Prostate gland (tissue), 2 donors: ENCODE measurements around the gene FBRSL1. TPM values are rescaled to one million over a fixed set of nuclear protein-coding genes. Genes with fewer than 3 reads are reported as not detected.

Source experiments
- DNase-seq: peaks from one replicate; pipeline ENCODE4 v3.0.0-alpha.2; 2019; ENCODE audit warnings: low spot score
- H3K27ac ChIP-seq, 2 donors: fragments of 200-600 bp; sonication (generic); 2 replicates each; pipeline ENCODE4 v1.5.1; 2017 to 2019
- H3K27me3 ChIP-seq: fragments of 200-600 bp; sonication (generic); replicated peaks from 2 replicates; pipeline ENCODE4 v1.5.1; 2019; ENCODE audit not compliant: insufficient read depth
- H3K36me3 ChIP-seq, 2 donors: fragments of 200-600 bp; sonication (generic); 1 replicate in 1 of 2; 2 replicates in 1 of 2; pipeline versions ENCODE4 v1.5.1 to v1.8.1; 2017 to 2019
- H3K4me1 ChIP-seq: fragments of 200-600 bp; sonication (generic); replicated peaks from 2 replicates; pipeline ENCODE4 v1.5.1; 2019
- H3K4me3 ChIP-seq, 2 donors: fragments of 200-600 bp; sonication (generic); 2 replicates each; pipeline ENCODE4 v1.5.1; 2017 to 2019
- H3K9me3 ChIP-seq: fragments of 200-600 bp; sonication (generic); 2 replicates; pipeline ENCODE4 v1.5.1; 2017
- POLR2A ChIP-seq: fragments of 450-650 bp; IDR thresholded peaks from one replicate; pipeline ENCODE4 v1.6.1; 2016; ENCODE audit warnings: antibody characterized with exemption, mild to moderate bottlenecking
- POLR2AphosphoS5 ChIP-seq: sonication (generic); formaldehyde crosslinking; IDR thresholded peaks from one replicate; pipeline ENCODE4 v1.6.1; 2017; ENCODE audit warnings: antibody characterized with exemption
- WGBS: methylation state at CpG from one replicate; pipeline ENCODE4 v1.1.5; 2018; 5-methylcytosine and 5-hydroxymethylcytosine counted together
- intact Hi-C: fragments of 100-400 bp; cut with DNase I; formaldehyde crosslinking; loops from one replicate; pipeline ENCODE4 v1.14.2; 2022
- total RNA-seq, 2 donors: library from RNA; depleted of rRNA; stranded (reverse); fragments of >200 nt; gene quantifications; one replicate each; pipeline ENCODE4 v1.1.0, GENCODE V29; 2016
- TF ChIP-seq, protein P1 (sequence below), 4 experiments: fragments of 200-600 bp in 2 of 4; fragments of 450-650 bp in 2 of 4; sonication (generic) in 2 of 4; IDR thresholded peaks; 1 replicate in 3 of 4; 2 replicates in 1 of 4; pipeline ENCODE4 v1.5.1; 2016 to 2019; ENCODE audit warnings: antibody characterized with exemption in 4 of 4, mild to moderate bottlenecking in 2 of 4, moderate library complexity in 2 of 4

The FBRSL1 gene
- total RNA-seq, 2 donors from 2014 or later = 34.2 to 69.2 TPM

DNA sequence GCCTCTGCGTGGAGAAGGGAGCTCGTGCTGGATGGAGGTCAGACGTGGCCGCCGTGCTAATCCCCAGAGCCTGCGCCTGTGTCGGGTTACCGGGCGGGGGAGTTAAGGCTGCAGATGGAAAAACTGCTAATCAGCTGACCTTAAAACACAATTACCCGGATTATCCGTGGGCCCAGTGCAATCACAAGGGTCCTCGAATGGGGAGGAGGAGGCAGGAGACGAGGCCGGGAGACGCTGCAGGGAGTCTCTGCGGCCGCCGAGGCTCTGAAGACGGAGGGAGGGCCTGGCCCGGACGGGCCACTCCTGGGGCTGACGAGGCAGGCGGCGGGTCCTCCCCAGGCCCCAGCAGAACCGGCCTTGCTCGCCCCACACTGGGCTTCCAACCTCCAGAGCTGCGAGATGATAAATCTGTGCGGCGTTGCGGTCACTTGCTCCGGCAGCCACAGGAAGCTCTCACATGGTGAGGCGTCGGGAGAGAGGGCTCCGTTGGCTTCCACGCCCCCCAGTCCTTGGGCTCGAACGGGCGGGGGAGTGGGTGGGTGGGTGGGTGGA is 32.9 kb upstream of the FBRSL1 start:
- Histone ChIP-seq H3K27me3 (no peaks in the 10 kb centered on the region), H3K4me1 (no peaks in the 10 kb centered on the region), H3K9me3 (no peaks in the 10 kb centered on the region), H3K36me3 (no peaks in the 10 kb centered on the region), H3K27ac (no peak overlapping the region), H3K4me3 (no peak overlapping the region)
- TF ChIP-seq, protein P1, sequence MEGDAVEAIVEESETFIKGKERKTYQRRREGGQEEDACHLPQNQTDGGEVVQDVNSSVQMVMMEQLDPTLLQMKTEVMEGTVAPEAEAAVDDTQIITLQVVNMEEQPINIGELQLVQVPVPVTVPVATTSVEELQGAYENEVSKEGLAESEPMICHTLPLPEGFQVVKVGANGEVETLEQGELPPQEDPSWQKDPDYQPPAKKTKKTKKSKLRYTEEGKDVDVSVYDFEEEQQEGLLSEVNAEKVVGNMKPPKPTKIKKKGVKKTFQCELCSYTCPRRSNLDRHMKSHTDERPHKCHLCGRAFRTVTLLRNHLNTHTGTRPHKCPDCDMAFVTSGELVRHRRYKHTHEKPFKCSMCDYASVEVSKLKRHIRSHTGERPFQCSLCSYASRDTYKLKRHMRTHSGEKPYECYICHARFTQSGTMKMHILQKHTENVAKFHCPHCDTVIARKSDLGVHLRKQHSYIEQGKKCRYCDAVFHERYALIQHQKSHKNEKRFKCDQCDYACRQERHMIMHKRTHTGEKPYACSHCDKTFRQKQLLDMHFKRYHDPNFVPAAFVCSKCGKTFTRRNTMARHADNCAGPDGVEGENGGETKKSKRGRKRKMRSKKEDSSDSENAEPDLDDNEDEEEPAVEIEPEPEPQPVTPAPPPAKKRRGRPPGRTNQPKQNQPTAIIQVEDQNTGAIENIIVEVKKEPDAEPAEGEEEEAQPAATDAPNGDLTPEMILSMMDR (IDR thresholded peaks at IDR 0.05) = no peak
- no peak for TF ChIP-seq POLR2AphosphoS5
- no peak for TF ChIP-seq POLR2A
- DNase-seq = no peak
- intact Hi-C loops = no loop called here
- 81% methylated on average over 35 of the region's 38 CpGs for WGBS

DNA sequence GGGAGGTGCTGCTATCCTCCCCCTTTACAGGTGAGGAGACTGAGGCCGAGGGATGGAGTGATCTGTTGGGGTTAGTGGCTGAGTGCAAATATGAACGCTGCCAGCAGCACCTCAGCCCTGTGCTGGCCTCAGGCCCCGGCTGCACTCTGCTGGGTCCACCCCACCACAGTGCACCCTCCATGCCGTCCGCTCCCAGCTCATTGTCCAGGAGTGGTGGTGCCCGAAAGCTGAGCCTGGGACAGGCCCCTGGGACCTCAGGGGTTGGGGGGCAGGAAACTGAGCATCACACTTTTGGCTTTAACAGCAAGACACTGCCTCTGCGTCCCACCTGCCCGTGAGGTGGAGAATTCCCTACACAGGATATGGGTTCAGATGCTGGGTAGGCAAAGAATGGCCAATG is 31.5 kb upstream of the FBRSL1 start:
- Histone ChIP-seq H3K27me3 (no peaks in the 10 kb centered on the region), H3K36me3 (no peaks in the 10 kb centered on the region), H3K4me3 (no peak overlapping the region), H3K4me1 (no peaks in the 10 kb centered on the region), H3K9me3 (no peaks in the 10 kb centered on the region), H3K27ac (no peak overlapping the region)
- WGBS = 97% methylated on average over 8 of the region's 8 CpGs
- DNase-seq = no peak
- TF ChIP-seq, protein P1 (IDR thresholded peaks at IDR 0.05) = no peak
- TF ChIP-seq POLR2A = no peak
- TF ChIP-seq POLR2AphosphoS5 = no peak
- intact Hi-C loops = no loop called here

DNA sequence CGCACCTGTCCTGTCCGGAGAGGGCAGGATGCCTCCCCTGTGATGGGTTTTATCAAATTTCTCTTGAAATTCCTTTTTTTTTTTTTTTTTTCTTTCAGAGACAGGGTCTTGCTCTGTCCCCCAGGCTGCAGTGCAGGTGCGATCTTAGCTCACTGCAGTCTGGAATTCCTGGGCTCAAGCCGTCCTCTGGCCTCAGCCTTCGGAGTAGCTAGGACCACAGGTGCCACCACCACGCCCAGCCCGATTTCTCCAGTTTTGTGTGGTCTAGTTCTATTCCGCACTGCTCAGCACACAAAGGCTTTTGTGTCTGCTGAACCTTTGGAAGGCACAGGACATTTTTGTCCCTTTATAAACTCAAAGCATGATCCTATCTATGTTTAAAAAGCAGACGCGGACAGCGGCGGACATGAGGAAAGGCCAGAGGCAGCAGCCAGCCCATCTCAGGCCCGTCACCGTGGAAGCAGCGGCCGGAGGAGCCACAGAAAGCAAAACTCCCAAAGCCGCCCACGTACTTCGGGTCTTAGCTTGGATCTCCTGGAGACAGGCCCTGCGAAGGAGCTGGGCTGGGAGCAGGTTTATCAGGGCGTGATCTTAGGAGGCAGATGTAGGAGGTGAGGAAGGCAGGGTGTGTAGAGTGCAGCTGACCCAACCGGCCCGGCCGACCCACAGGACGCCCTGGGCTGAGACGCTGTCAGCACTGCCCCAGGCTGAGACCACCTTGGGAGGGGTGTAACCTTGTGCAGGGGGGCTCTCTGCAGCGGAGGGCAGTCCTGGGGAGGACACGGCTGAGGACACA is 30.9 kb upstream of the FBRSL1 start:
- H3K4me3 ChIP-seq = no peak overlapping the region

DNA sequence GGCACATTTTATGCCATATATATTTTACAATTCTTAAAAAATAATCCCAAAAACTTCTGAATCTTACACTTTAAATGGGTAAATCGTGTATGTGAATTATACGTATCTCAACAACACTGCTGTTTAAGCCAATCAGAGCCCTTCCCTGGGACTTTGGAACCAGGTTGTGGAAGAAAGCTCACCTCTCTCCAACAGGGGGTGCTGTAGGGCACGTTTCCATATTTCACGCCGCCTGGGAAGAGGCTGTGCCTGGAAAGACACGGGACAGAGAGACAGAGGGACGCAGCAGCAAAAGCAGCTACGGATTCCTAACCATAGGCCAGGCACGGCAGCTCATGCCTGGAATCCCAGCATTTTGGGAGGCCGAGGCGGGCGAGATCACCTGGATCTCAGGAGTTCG is 29.4 kb upstream of the FBRSL1 start:
- Histone ChIP-seq H3K27ac (no peak overlapping the region), H3K9me3 (no peaks in the 10 kb centered on the region), H3K4me3 (no peak overlapping the region), H3K4me1 (no peaks in the 10 kb centered on the region), H3K36me3 (no peaks in the 10 kb centered on the region), H3K27me3 (no peaks in the 10 kb centered on the region)
- TF ChIP-seq POLR2AphosphoS5 (no peak), POLR2A (no peak)
- TF ChIP-seq, protein P1 (IDR thresholded peaks at IDR 0.05) = no peak
- DNase-seq = no peak
- intact Hi-C loops = no loop called here
- 82% methylated on average over 13 of the region's 13 CpGs for WGBS

More for the DNA sequence above, 30.9 kb upstream of the FBRSL1 start:
- intact Hi-C loops = no loop called here
- Histone ChIP-seq H3K27ac (no peak overlapping the region), H3K4me1 (no peaks in the 10 kb centered on the region), H3K27me3 (no peaks in the 10 kb centered on the region), H3K9me3 (no peaks in the 10 kb centered on the region), H3K36me3 (no peaks in the 10 kb centered on the region)
- TF ChIP-seq POLR2A (no peak), POLR2AphosphoS5 (no peak)
- 43% methylated on average over 28 of the region's 28 CpGs for WGBS
- DNase-seq = no peak

DNA sequence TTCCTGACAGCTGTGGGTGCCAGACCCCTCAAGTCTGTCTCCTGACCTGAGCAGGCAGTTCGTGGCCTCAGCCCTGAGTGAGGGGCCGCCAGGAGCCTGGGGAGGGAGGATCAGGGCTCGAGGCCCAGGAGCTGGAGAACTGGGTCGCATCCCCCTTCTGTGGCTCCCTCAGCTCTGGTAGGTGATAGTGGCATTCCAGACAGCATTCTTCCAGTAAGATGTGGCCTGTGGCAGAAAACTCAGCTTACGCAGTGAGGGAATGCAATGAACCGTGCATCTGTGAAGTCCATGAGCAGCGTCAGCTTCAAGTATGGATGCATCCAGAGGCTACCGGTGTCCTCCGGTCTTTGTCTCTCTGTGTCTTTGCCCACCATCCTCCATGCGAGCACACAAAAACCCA is 28.4 kb upstream of the FBRSL1 start:
- H3K36me3 ChIP-seq = no peaks in the 10 kb centered on the region
- H3K9me3 ChIP-seq = no peaks in the 10 kb centered on the region
- no peak overlapping the region for H3K27ac ChIP-seq
- no peaks in the 10 kb centered on the region for H3K4me1 ChIP-seq
- TF ChIP-seq POLR2A (no peak), POLR2AphosphoS5 (no peak)
- TF ChIP-seq, protein P1 (IDR thresholded peaks at IDR 0.05) = no peak
- intact Hi-C loops = no loop called here
- no peak for DNase-seq
- H3K27me3 ChIP-seq = peaks cover 2% of the 10 kb centered on the region
- no peak overlapping the region for H3K4me3 ChIP-seq
- WGBS = 87% methylated on average over 10 of the region's 10 CpGs
